DOHH2 (cell line): ENCODE measurements around the gene MLLT10.

Experiments used
- H3F3A ChIP-seq: fragments of 200-600 bp; sonication (generic), shearing (Covaris generic); 2 replicates; pipeline ENCODE4 v1.6.0; 2016; ENCODE audit warnings: antibody characterized with exemption, mild to moderate bottlenecking; ENCODE audit not compliant: control insufficient read depth, insufficient read depth
- H3K27ac ChIP-seq: fragments of 200-600 bp; sonication (generic); 2 replicates; pipeline ENCODE4 v1.5.1; 2014; ENCODE audit warnings: low read depth, mild to moderate bottlenecking, low read length, moderate library complexity
- H3K27me3 ChIP-seq: fragments of 200-600 bp; sonication (generic); 2 replicates; pipeline ENCODE4 v1.6.1; 2014; ENCODE audit warnings: mild to moderate bottlenecking, low read length, mixed read lengths; ENCODE audit not compliant: control insufficient read depth
- H3K36me3 ChIP-seq: fragments of 200-600 bp; sonication (generic); 2 replicates; pipeline ENCODE4 v1.6.1; 2014; ENCODE audit warnings: mild to moderate bottlenecking, low read length, moderate library complexity, mixed read lengths; ENCODE audit not compliant: control insufficient read depth
- H3K4me1 ChIP-seq: fragments of 200-600 bp; sonication (generic); 2 replicates; pipeline ENCODE4 v1.6.1; 2014; ENCODE audit warnings: mild to moderate bottlenecking, low read length, mixed read lengths; ENCODE audit not compliant: control insufficient read depth
- H3K4me2 ChIP-seq: fragments of 200-600 bp; sonication (generic); 2 replicates; pipeline ENCODE4 v1.6.0; 2014; ENCODE audit warnings: mild to moderate bottlenecking, low read length, moderate library complexity
- H3K4me3 ChIP-seq: fragments of 200-600 bp; sonication (generic); 2 replicates; pipeline ENCODE4 v1.5.1; 2014; ENCODE audit warnings: mild to moderate bottlenecking, low read length, mixed read lengths
- H3K79me2 ChIP-seq: fragments of 200-600 bp; sonication (generic); 2 replicates; pipeline ENCODE4 v1.6.1; 2014; ENCODE audit warnings: mild to moderate bottlenecking, low read length, mixed read lengths; ENCODE audit not compliant: control insufficient read depth
- H3K9me2 ChIP-seq: fragments of 200-600 bp; sonication (generic); replicated peaks from 2 replicates; pipeline ENCODE4 v1.6.1; 2014; ENCODE audit warnings: mild to moderate bottlenecking, low read length, mixed read lengths; ENCODE audit not compliant: control insufficient read depth
- H3K9me3 ChIP-seq: fragments of 200-600 bp; sonication (generic); 2 replicates; pipeline ENCODE4 v1.6.1; 2014; ENCODE audit warnings: antibody characterized with exemption, low read length, mixed read lengths; ENCODE audit not compliant: control insufficient read depth, insufficient read depth
- H4K20me1 ChIP-seq: fragments of 200-600 bp; sonication (generic); 2 replicates; pipeline ENCODE4 v1.6.0; 2014; ENCODE audit warnings: low read depth, mild to moderate bottlenecking, antibody characterized with exemption, low read length, moderate library complexity; ENCODE audit not compliant: control insufficient read depth, insufficient read depth
- CTCF ChIP-seq: fragments of 200-600 bp; sonication (generic); IDR thresholded peaks from one replicate; pipeline ENCODE4 v1.5.1; 2014; ENCODE audit warnings: antibody characterized with exemption, mild to moderate bottlenecking, low read depth, low read length; ENCODE audit not compliant: poor library complexity, severe bottlenecking
- EZH2phosphoT487 ChIP-seq: fragments of 200-600 bp; sonication (generic); IDR thresholded peaks from 2 replicates; pipeline ENCODE4 v1.6.1; 2017; ENCODE audit warnings: borderline replicate concordance, mild to moderate bottlenecking, antibody characterized with exemption, low read length, moderate library complexity, mixed read lengths

MLLT10 gene

GRCh38 chr10:21661087-21661486, 127.1 kb downstream of the MLLT10 start:
- no peak overlapping the region for H3K27ac ChIP-seq
- H4K20me1 ChIP-seq: 0 out of 2 replicates have a peak, but pooled peaks cover 2% of the 10 kb centered on the region
- H3K36me3 ChIP-seq: no peaks in the 10 kb centered on the region
- TF ChIP-seq CTCF (no peak), EZH2phosphoT487 (no peak)
- H3K9me2 ChIP-seq: no peaks in the 10 kb centered on the region
- peaks cover 8% of the 10 kb centered on the region for H3K4me1 ChIP-seq
- H3F3A ChIP-seq: peaks cover 2% of the 10 kb centered on the region; the same call in 1 of the 2 replicates
- H3K4me2 ChIP-seq: no peak overlapping the region
- H3K4me3 ChIP-seq: no peak overlapping the region
- no peaks in the 10 kb centered on the region for H3K27me3 ChIP-seq
- no peaks in the 10 kb centered on the region for H3K9me3 ChIP-seq
- H3K79me2 ChIP-seq: peaks cover 43% of the 10 kb centered on the region

GRCh38 chr10:21661935-21662334, 127.9 kb downstream of the MLLT10 start:
- Histone ChIP-seq H4K20me1 (0 out of 2 replicates have a peak, but pooled peaks cover 2% of the 10 kb centered on the region), H3K79me2 (peaks cover 44% of the 10 kb centered on the region), H3K4me2 (no peak overlapping the region), H3K9me3 (no peaks in the 10 kb centered on the region), H3K4me1 (peaks cover 8% of the 10 kb centered on the region), H3K36me3 (no peaks in the 10 kb centered on the region), H3K9me2 (no peaks in the 10 kb centered on the region), H3F3A (peaks cover 2% of the 10 kb centered on the region; the same call in 1 of the 2 replicates), H3K4me3 (no peak overlapping the region), H3K27me3 (no peaks in the 10 kb centered on the region), H3K27ac (no peak overlapping the region)
- TF ChIP-seq EZH2phosphoT487: no peak
- TF ChIP-seq CTCF: no peak

- Histone ChIP-seq H3K27ac (no peak overlapping the region), H3K4me2 (no peak overlapping the region), H3K9me2 (no peaks in the 10 kb centered on the region), H3K4me3 (no peak overlapping the region), H4K20me1 (0 out of 2 replicates have a peak, but pooled peaks cover 2% of the 10 kb centered on the region), H3K27me3 (no peaks in the 10 kb centered on the region), H3F3A (peaks cover 2% of the 10 kb centered on the region; the same call in 1 of the 2 replicates), H3K79me2 (peaks cover 48% of the 10 kb centered on the region), H3K4me1 (peaks cover 8% of the 10 kb centered on the region), H3K9me3 (no peaks in the 10 kb centered on the region), H3K36me3 (no peaks in the 10 kb centered on the region)
- TF ChIP-seq CTCF (no peak), EZH2phosphoT487 (no peak)
Observed at GRCh38 chr10:21662635-21663034, 128.6 kb downstream of the MLLT10 start.

- Histone ChIP-seq H4K20me1 (no peaks in the 10 kb centered on the region), H3K36me3 (peaks cover 21% of the 10 kb centered on the region), H3K4me2 (no peak overlapping the region), H3K27me3 (no peaks in the 10 kb centered on the region), H3F3A (peaks cover 8% of the 10 kb centered on the region; the same call in 1 of the 2 replicates), H3K27ac (no peak overlapping the region), H3K9me3 (no peaks in the 10 kb centered on the region), H3K79me2 (peaks cover 40% of the 10 kb centered on the region), H3K9me2 (no peaks in the 10 kb centered on the region), H3K4me1 (peaks cover 23% of the 10 kb centered on the region), H3K4me3 (no peak overlapping the region)
- TF ChIP-seq EZH2phosphoT487 (no peak), CTCF (no peak)
Observed at GRCh38 chr10:21668831-21669230, 134.8 kb downstream of the MLLT10 start.
